Endodermal cell (in vitro differentiated cells): ENCODE results near the gene MFSD11. TPM values are rescaled to one million over a fixed set of nuclear protein-coding genes. Genes with fewer than 3 reads are reported as not detected.

Source experiments
- DNase-seq: peaks from one replicate; pipeline ENCODE4 v3.0.0-alpha.2; 2017
- H3K27ac ChIP-seq: 2 replicates; pipeline ENCODE4 v1.5.1; 2013; ENCODE audit warnings: mild to moderate bottlenecking, low read depth, low read length, moderate library complexity
- H3K27me3 ChIP-seq: 2 replicates; pipeline ENCODE4 v1.6.1; 2013; ENCODE audit warnings: mild to moderate bottlenecking, low read length, moderate library complexity; ENCODE audit not compliant: insufficient read depth, control insufficient read depth, poor library complexity, severe bottlenecking
- H3K36me3 ChIP-seq: 2 replicates; pipeline ENCODE4 v1.7.0; 2013; ENCODE audit warnings: mild to moderate bottlenecking, low read length, moderate library complexity; ENCODE audit not compliant: control insufficient read depth, insufficient read depth
- H3K4me1 ChIP-seq: one replicate; pipeline ENCODE4 v1.7.0; 2013; ENCODE audit warnings: low read length; ENCODE audit not compliant: control insufficient read depth, insufficient read depth
- H3K4me3 ChIP-seq: 2 replicates; pipeline ENCODE4 v1.5.1; 2013; ENCODE audit warnings: mild to moderate bottlenecking, low read length, moderate library complexity
- H3K9ac ChIP-seq: 2 replicates; pipeline ENCODE4 v1.6.1; 2013; ENCODE audit warnings: mild to moderate bottlenecking, low read length, moderate library complexity; ENCODE audit not compliant: poor library complexity, severe bottlenecking; ENCODE audit errors: extremely low read depth
- H3K9me3 ChIP-seq: 2 replicates; pipeline ENCODE4 v1.6.1; 2013; ENCODE audit warnings: mild to moderate bottlenecking, low read length, moderate library complexity; ENCODE audit not compliant: control insufficient read depth
- H3K27ac Mint-ChIP-seq: 2 replicates; pipeline ENCODE4 v1.8.0; 2020; ENCODE audit warnings: mixed read lengths
- H3K27me3 Mint-ChIP-seq: 2 replicates; pipeline ENCODE4 v1.8.0; 2021; ENCODE audit warnings: mild to moderate bottlenecking, mixed read lengths; ENCODE audit not compliant: insufficient read depth
- H3K36me3 Mint-ChIP-seq: 2 replicates; pipeline ENCODE4 v1.8.0; 2020; ENCODE audit warnings: low read depth, mixed read lengths
- H3K4me1 Mint-ChIP-seq: 2 replicates; pipeline ENCODE4 v1.8.0; 2020; ENCODE audit warnings: mixed read lengths
- H3K4me3 Mint-ChIP-seq: 2 replicates; pipeline ENCODE4 v1.8.0; 2020; ENCODE audit warnings: mild to moderate bottlenecking, moderate library complexity, mixed read lengths
- H3K9me3 Mint-ChIP-seq: 2 replicates; pipeline ENCODE4 v1.8.0; 2020; ENCODE audit warnings: mild to moderate bottlenecking, mixed read lengths
- WGBS, 2 experiments: methylation state at CpG; one replicate each; pipeline versions ENCODE4 v1.1.5 to v1.1.7; 2013; ENCODE audit warnings: missing lambda C conversion rate in 2 of 2, mixed read lengths in 1 of 2; ENCODE audit not compliant: insufficient coverage in 1 of 2, insufficient read length in 1 of 2; 5-methylcytosine and 5-hydroxymethylcytosine counted together
- total RNA-seq, 2 donors: library from RNA; stranded (reverse); fragmentation: NEBNext Ultra II Directional in 1 of 2; extraction: Animal tissue kit (Norgen Biotek cat#: 25700) in 1 of 2; gene quantifications; 2 replicates in 1 of 2; 3 replicates in 1 of 2; pipeline ENCODE4 v1.2.1, GENCODE V29; 2021
- TF ChIP-seq, protein P1 (sequence below): fragments of 200-600 bp; sonication (generic); conservative IDR thresholded peaks from 2 replicates; pipeline ENCODE4 v1.5.0; 2021; ENCODE audit warnings: antibody characterized with exemption, mild to moderate bottlenecking

Gene MFSD11
- total RNA-seq, 2 donors from 2014 or later = 29.3 to 33.3 TPM

DNA sequence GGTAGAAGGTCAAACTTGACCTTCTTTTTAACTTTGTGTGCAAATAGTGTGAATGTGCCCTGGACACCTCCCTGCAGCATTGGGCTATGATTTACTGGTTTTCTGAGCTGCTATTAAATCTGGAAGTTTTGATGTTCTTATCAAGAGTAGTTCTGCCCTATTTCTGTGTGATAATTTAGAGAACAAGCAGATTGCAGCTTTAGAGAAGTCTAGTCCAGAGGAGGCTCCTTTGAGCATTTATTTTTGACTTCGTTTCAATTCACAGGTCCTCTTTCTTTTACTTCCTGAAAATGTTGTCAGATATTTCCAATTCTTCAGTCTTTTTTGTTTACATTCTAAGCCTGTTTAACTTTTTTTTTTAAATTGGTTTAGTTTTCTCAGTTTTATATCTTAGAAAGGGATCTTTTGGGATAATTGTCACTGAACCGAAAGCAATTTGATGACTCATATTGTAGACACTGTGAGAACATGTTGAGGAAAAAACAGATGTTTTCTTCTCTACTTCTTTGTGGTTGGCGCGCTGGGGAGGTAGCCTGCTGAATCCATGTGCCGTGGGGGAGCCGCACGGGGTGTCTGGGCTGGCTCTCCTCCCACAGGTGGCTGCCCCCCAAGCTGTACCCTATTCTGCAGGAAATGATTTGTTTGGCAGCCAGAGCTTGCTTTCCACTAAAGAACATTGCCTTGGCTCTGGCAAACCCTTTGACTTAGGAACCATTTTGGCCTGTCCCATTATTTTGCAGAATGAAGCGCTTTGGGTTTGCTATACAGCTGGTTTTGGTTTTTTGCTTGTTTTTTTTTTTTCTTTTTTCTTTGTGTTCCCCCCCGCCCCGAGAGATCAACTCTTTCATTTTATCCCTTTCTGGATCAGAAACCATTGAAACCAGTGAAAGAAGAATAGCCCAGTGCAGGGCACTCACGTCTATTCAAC, 53.4 kb downstream of the MFSD11 start:
- H3K4me3 ChIP-seq = no peak overlapping the region
- Mint-ChIP-seq H3K36me3 (peaks cover 13% of the 10 kb centered on the region), H3K27me3 (no peaks in the 10 kb centered on the region), H3K4me3 (no peak overlapping the region), H3K4me1 (no peaks in the 10 kb centered on the region), H3K9me3 (peaks cover 23% of the 10 kb centered on the region), H3K27ac (no peak overlapping the region)
- WGBS, 2 experiments = 88 to 93% methylated on average over 8 to 11 of the region's 11 CpGs
- no peak for DNase-seq
- H3K27ac ChIP-seq = no peak overlapping the region
- no peaks in the 10 kb centered on the region for H3K36me3 ChIP-seq
- no peaks in the 10 kb centered on the region for H3K4me1 ChIP-seq
- TF ChIP-seq, protein P1, sequence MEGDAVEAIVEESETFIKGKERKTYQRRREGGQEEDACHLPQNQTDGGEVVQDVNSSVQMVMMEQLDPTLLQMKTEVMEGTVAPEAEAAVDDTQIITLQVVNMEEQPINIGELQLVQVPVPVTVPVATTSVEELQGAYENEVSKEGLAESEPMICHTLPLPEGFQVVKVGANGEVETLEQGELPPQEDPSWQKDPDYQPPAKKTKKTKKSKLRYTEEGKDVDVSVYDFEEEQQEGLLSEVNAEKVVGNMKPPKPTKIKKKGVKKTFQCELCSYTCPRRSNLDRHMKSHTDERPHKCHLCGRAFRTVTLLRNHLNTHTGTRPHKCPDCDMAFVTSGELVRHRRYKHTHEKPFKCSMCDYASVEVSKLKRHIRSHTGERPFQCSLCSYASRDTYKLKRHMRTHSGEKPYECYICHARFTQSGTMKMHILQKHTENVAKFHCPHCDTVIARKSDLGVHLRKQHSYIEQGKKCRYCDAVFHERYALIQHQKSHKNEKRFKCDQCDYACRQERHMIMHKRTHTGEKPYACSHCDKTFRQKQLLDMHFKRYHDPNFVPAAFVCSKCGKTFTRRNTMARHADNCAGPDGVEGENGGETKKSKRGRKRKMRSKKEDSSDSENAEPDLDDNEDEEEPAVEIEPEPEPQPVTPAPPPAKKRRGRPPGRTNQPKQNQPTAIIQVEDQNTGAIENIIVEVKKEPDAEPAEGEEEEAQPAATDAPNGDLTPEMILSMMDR = no peak
- H3K9ac ChIP-seq = no peak overlapping the region
- no peaks in the 10 kb centered on the region for H3K9me3 ChIP-seq
- H3K27me3 ChIP-seq = no peaks in the 10 kb centered on the region

DNA sequence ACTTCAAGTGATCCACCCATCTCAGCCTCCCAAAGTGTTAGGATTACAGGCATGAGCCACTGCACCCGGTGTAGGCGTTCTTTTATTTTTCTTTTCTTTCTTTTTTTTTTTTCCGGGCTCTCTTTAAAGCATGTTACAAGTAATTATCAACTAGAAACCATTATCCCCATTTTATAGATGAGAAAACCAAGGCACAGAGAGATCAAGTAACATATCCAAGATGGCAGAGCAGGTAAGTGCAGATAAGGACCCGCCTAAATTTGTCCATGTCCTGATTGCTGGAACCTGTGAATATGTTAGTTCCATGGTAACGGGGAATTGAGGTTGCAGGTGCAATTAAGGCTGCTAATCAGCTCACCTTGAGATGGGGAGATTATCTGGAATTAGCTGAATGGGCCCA, 54.4 kb downstream of the MFSD11 start:
- H3K27ac Mint-ChIP-seq = no peak overlapping the region
- Histone ChIP-seq H3K27me3 (no peaks in the 10 kb centered on the region), H3K9ac (no peak overlapping the region), H3K27ac (no peak overlapping the region), H3K4me3 (no peak overlapping the region), H3K36me3 (no peaks in the 10 kb centered on the region), H3K9me3 (no peaks in the 10 kb centered on the region), H3K4me1 (no peaks in the 10 kb centered on the region)
- H3K27me3 Mint-ChIP-seq = no peaks in the 10 kb centered on the region
- H3K4me3 Mint-ChIP-seq = no peak overlapping the region
- H3K9me3 Mint-ChIP-seq = peaks cover 23% of the 10 kb centered on the region
- no peak for DNase-seq
- no peaks in the 10 kb centered on the region for H3K4me1 Mint-ChIP-seq
- WGBS, 2 experiments = 95% methylated on average over 4 to 5 of the region's 5 CpGs
- TF ChIP-seq, protein P1 = no peak
- peaks cover 13% of the 10 kb centered on the region for H3K36me3 Mint-ChIP-seq

DNA sequence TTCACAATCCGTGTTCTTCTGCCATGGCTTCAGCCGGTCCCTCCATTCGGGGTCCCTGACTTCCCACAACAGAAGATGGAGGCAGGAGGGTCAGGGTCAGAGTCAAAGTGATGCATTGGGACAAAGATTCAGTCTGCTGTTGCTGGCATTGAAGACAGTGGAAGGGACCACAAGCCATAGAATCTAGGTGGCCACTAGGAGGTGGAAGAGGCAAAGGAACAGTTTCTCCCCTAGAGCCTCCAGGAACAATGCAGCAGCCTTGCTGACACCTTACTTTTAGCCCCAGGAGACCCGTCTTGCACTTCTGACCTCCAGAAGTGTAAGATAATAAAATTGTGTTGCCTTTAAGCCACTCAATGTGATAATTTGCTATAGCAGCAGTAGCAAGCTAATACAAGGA, 55.9 kb downstream of the MFSD11 start:
- H3K4me1 Mint-ChIP-seq = no peaks in the 10 kb centered on the region
- H3K9me3 Mint-ChIP-seq = peaks cover 23% of the 10 kb centered on the region
- no peaks in the 10 kb centered on the region for H3K27me3 ChIP-seq
- H3K36me3 Mint-ChIP-seq = peaks cover 13% of the 10 kb centered on the region
- H3K9ac ChIP-seq = no peak overlapping the region
- H3K4me3 Mint-ChIP-seq = no peak overlapping the region
- peak; percentile 80 for DNase-seq
- H3K4me1 ChIP-seq = no peaks in the 10 kb centered on the region
- 77 to 81% methylated on average over 4 of the region's 4 CpGs for WGBS, 2 experiments
- TF ChIP-seq, protein P1 = peak; percentile 66
- no peaks in the 10 kb centered on the region for H3K9me3 ChIP-seq
- H3K4me3 ChIP-seq = no peak overlapping the region
- no peaks in the 10 kb centered on the region for H3K36me3 ChIP-seq
- H3K27ac Mint-ChIP-seq = no peak overlapping the region
- H3K27me3 Mint-ChIP-seq = no peaks in the 10 kb centered on the region
- no peak overlapping the region for H3K27ac ChIP-seq
